HEK293 (cell line): ENCODE results near the gene AFDN.

Experiments used
- ZBTB8A ChIP-seq: fragments of 450-650 bp; formaldehyde crosslinking; IDR thresholded peaks from 2 replicates; pipeline ENCODE4 v1.5.1; 2016; ENCODE audit warnings: missing biosample characterization, missing genetic modification characterization
- ZNF335 ChIP-seq: fragments of 450-650 bp; formaldehyde crosslinking; conservative IDR thresholded peaks from 2 replicates; pipeline ENCODE4 v1.5.1; 2016; ENCODE audit warnings: missing biosample characterization, missing genetic modification characterization
- ZNF549 ChIP-seq: fragments of 450-650 bp; IDR thresholded peaks from 2 replicates; pipeline ENCODE4 v1.5.1; 2018; ENCODE audit warnings: missing biosample characterization, missing genetic modification characterization, mild to moderate bottlenecking, inconsistent platforms, moderate library complexity
- ZNF555 ChIP-seq: fragments of 450-650 bp; formaldehyde crosslinking; conservative IDR thresholded peaks from 2 replicates; pipeline ENCODE4 v1.5.1; 2017; ENCODE audit warnings: missing biosample characterization, mild to moderate bottlenecking, missing genetic modification characterization, inconsistent platforms
- TF ChIP-seq, protein P1 (sequence below): fragments of 450-650 bp; formaldehyde crosslinking; IDR thresholded peaks from 2 replicates; pipeline ENCODE4 v1.5.1; 2016; ENCODE audit warnings: missing biosample characterization, missing genetic modification characterization
- TF ChIP-seq, protein P2 (sequence below): fragments of 450-650 bp; formaldehyde crosslinking; IDR thresholded peaks from 2 replicates; pipeline ENCODE4 v1.5.1; 2016; ENCODE audit warnings: missing biosample characterization, missing genetic modification characterization

DNA sequence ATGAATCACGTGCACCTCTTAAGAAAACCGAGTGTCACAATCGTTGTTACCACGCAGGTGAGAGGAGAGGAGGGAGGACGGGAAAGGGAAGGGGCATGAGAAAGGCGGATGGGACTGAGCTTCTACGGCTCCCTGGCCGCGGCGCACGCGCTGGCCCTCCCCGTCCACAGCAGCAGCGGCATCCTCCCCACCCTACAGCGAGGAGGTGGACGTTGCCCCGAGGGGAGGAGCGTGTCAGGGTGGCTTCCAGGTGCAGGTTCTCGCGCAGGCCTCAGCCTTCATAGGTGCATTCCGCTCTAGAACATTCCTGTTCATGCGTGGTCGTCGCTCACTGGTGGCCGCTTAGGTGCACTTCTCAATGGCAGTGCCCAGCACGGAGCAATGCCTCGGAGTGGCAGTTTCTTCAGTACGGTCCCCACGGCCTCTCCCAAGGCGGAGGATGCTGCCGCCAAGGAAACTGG is 29.7 kb upstream of the AFDN start:
- TF ChIP-seq ZBTB8A (no peak), ZNF549 (no peak), ZNF555 (tag by site-specific recombination) (no peak), ZNF335 (tag by site-specific recombination) (no peak)
- TF ChIP-seq, protein P1, sequence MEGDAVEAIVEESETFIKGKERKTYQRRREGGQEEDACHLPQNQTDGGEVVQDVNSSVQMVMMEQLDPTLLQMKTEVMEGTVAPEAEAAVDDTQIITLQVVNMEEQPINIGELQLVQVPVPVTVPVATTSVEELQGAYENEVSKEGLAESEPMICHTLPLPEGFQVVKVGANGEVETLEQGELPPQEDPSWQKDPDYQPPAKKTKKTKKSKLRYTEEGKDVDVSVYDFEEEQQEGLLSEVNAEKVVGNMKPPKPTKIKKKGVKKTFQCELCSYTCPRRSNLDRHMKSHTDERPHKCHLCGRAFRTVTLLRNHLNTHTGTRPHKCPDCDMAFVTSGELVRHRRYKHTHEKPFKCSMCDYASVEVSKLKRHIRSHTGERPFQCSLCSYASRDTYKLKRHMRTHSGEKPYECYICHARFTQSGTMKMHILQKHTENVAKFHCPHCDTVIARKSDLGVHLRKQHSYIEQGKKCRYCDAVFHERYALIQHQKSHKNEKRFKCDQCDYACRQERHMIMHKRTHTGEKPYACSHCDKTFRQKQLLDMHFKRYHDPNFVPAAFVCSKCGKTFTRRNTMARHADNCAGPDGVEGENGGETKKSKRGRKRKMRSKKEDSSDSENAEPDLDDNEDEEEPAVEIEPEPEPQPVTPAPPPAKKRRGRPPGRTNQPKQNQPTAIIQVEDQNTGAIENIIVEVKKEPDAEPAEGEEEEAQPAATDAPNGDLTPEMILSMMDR (tag by site-specific recombination) = no peak
- TF ChIP-seq, protein P2, sequence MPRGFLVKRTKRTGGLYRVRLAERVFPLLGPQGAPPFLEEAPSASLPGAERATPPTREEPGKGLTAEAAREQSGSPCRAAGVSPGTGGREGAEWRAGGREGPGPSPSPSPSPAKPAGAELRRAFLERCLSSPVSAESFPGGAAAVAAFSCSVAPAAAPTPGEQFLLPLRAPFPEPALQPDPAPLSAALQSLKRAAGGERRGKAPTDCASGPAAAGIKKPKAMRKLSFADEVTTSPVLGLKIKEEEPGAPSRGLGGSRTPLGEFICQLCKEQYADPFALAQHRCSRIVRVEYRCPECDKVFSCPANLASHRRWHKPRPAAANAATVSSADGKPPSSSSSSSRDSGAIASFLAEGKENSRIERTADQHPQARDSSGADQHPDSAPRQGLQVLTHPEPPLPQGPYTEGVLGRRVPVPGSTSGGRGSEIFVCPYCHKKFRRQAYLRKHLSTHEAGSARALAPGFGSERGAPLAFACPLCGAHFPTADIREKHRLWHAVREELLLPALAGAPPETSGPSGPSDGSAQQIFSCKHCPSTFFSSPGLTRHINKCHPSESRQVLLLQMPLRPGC (tag by site-specific recombination) = no peak
